Measurements from ENCODE around the gene MYL12A. TPM values are rescaled to one million over a fixed set of nuclear protein-coding genes. Genes with fewer than 3 reads are reported as not detected.
A peak's percentile ranks its signal among the peaks of the same experiment; 100 is the strongest.

MYL12A gene
- total RNA-seq, 1 donor from 2014 or later = 2,410 TPM

- no peak for DNase-seq
- intact Hi-C loops (cut with micrococcal nuclease) = no loop called here
- Histone ChIP-seq H3K27ac (replicated peaks) (peak overlapping the region; percentile 92), H3K36me3 (peaks cover 65% of the 10 kb centered on the region), H3K4me3 (peak overlapping the region; percentile 71), H3K4me1 (peaks cover 76% of the 10 kb centered on the region), H3K27me3 (ENCODE audit: low read depth) (no peaks in the 10 kb centered on the region), H3K9me3 (replicated peaks) (peaks cover 12% of the 10 kb centered on the region)
- no peak for TF ChIP-seq CTCF (IDR thresholded peaks at IDR 0.05; ENCODE audit: borderline replicate concordance)
Measured at GRCh38 chr18:3209859-3210569, 37.6 kb upstream of the MYL12A start.

- intact Hi-C loops (cut with micrococcal nuclease) = no loop called here
- Histone ChIP-seq H3K36me3 (peaks cover 56% of the 10 kb centered on the region), H3K27ac (replicated peaks) (peak overlapping the region; percentile 92), H3K4me1 (peaks cover 88% of the 10 kb centered on the region), H3K9me3 (replicated peaks) (no peaks in the 10 kb centered on the region), H3K27me3 (ENCODE audit: low read depth) (no peaks in the 10 kb centered on the region), H3K4me3 (peak overlapping the region; percentile 71)
- TF ChIP-seq CTCF (IDR thresholded peaks at IDR 0.05; ENCODE audit: borderline replicate concordance) = no peak
- no peak for DNase-seq
Measured at GRCh38 chr18:3211236-3211992, 36.2 kb upstream of the MYL12A start.

- intact Hi-C loops (cut with micrococcal nuclease) = no loop called here
- peaks cover 56% of the 10 kb centered on the region for H3K36me3 ChIP-seq
- H3K9me3 ChIP-seq (replicated peaks) = no peaks in the 10 kb centered on the region
- no peak for TF ChIP-seq CTCF (IDR thresholded peaks at IDR 0.05; ENCODE audit: borderline replicate concordance)
- H3K4me1 ChIP-seq = peaks cover 97% of the 10 kb centered on the region
- peak overlapping the region; percentile 71 for H3K4me3 ChIP-seq
- DNase-seq = no peak
- no peaks in the 10 kb centered on the region for H3K27me3 ChIP-seq (ENCODE audit: low read depth)
- H3K27ac ChIP-seq (replicated peaks) = peak overlapping the region; percentile 92
Measured at GRCh38 chr18:3212657-3213056, 34.9 kb upstream of the MYL12A start.

GRCh38 chr18:3213300-3214059, 34.1 kb upstream of the MYL12A start:
- DNase-seq = no peak
- Histone ChIP-seq H3K4me3 (peak overlapping the region; percentile 71), H3K9me3 (replicated peaks) (no peaks in the 10 kb centered on the region), H3K4me1 (peaks cover 97% of the 10 kb centered on the region), H3K27me3 (ENCODE audit: low read depth) (no peaks in the 10 kb centered on the region), H3K27ac (replicated peaks) (peak overlapping the region; percentile 92), H3K36me3 (peaks cover 56% of the 10 kb centered on the region)
- intact Hi-C loops (cut with micrococcal nuclease) = no loop called here
- TF ChIP-seq CTCF (IDR thresholded peaks at IDR 0.05; ENCODE audit: borderline replicate concordance) = no peak

GRCh38 chr18:3214855-3215637, 32.6 kb upstream of the MYL12A start:
- Histone ChIP-seq H3K9me3 (replicated peaks) (no peaks in the 10 kb centered on the region), H3K36me3 (peaks cover 47% of the 10 kb centered on the region), H3K27ac (replicated peaks) (peak overlapping the region; percentile 92), H3K4me1 (peaks cover 89% of the 10 kb centered on the region), H3K4me3 (peak overlapping the region; percentile 71), H3K27me3 (ENCODE audit: low read depth) (no peaks in the 10 kb centered on the region)
- no peak for TF ChIP-seq CTCF (IDR thresholded peaks at IDR 0.05; ENCODE audit: borderline replicate concordance)
- no peak for DNase-seq
- intact Hi-C loops (cut with micrococcal nuclease) = no loop called here
